Uterus (tissue), 2 donors: ENCODE results near the gene GRIK2.

Experiments used
- POLR2A ChIP-seq, 2 donors: fragments of 450-650 bp; IDR thresholded peaks; one replicate each; pipeline ENCODE4 v1.6.1; 2016; ENCODE audit warnings: antibody characterized with exemption in 2 of 2, mild to moderate bottlenecking in 1 of 2, moderate library complexity in 1 of 2
- TF ChIP-seq, protein P1 (sequence below), 4 experiments: fragments of 200-600 bp in 2 of 4; fragments of 450-650 bp in 2 of 4; sonication (generic) in 2 of 4; IDR thresholded peaks; one replicate each; pipeline ENCODE4 v1.5.1; 2016 to 2019; ENCODE audit warnings: antibody characterized with exemption in 4 of 4, mild to moderate bottlenecking in 2 of 4, moderate library complexity in 1 of 4

DNA sequence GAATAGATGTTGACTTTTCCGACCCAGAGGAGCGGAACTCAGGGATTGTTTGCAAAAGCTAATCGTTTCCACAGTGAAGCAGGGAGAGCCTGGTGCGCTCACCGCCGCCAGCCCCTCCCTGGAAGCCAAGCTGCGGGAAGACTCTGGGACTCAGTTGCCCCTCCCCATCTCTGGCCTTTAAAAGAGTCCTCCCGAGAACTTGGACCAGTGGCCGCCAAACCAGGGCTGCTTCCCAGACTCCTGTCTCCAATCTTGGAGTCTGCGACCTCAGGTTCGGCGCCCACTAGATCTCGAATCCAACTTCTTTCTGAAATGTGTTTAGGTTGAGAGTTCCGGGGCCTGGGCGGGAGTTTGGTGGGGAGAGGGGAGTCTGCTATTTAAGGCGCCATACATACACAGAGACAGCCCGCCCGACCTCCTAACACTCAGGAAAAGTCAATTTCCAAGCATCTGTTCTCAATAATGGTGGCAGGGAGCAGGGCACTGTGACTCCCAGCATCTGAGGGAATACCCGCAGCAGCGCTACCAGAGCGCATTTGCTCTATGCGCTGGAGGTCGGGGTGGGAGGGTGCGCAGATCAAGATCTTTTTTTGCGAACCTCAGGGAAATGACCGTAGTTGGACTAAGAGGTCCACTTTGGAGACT, 800 bp upstream of the GRIK2 start:
- TF ChIP-seq, protein P1, sequence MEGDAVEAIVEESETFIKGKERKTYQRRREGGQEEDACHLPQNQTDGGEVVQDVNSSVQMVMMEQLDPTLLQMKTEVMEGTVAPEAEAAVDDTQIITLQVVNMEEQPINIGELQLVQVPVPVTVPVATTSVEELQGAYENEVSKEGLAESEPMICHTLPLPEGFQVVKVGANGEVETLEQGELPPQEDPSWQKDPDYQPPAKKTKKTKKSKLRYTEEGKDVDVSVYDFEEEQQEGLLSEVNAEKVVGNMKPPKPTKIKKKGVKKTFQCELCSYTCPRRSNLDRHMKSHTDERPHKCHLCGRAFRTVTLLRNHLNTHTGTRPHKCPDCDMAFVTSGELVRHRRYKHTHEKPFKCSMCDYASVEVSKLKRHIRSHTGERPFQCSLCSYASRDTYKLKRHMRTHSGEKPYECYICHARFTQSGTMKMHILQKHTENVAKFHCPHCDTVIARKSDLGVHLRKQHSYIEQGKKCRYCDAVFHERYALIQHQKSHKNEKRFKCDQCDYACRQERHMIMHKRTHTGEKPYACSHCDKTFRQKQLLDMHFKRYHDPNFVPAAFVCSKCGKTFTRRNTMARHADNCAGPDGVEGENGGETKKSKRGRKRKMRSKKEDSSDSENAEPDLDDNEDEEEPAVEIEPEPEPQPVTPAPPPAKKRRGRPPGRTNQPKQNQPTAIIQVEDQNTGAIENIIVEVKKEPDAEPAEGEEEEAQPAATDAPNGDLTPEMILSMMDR (IDR thresholded peaks at IDR 0.05): no peak
- no peak for TF ChIP-seq POLR2A (IDR thresholded peaks at IDR 0.05)
